Calu3 (cell line): ENCODE results near the gene PLXNA2. TPM values are rescaled to one million over a fixed set of nuclear protein-coding genes. Genes with fewer than 3 reads are reported as not detected.

Experiments used
- BruUV-seq: library from RNA; stranded (reverse); fragments of 400-500 nt; replicated peaks from 2 replicates; lab custom pipeline; 2021; lab: Mats Ljungman, UMichigan
- CTCF ChIA-PET: fragments of 300-600 bp; sonication (Branson Sonifier 250); formaldehyde crosslinking; loops from one replicate; lab custom pipeline; 2022; ENCODE audit warnings: antibody characterized with exemption; lab: Charles Lee
- DNase-seq: peaks from one replicate; pipeline ENCODE4 v3.0.0; 2022
- H3K27ac Mint-ChIP-seq: one replicate; pipeline ENCODE4 v1.8.0; 2022; ENCODE audit warnings: mixed read lengths; ENCODE audit not compliant: unreplicated experiment
- H3K27me3 Mint-ChIP-seq: one replicate; pipeline ENCODE4 v1.8.0; 2022; ENCODE audit warnings: mixed read lengths; ENCODE audit not compliant: unreplicated experiment
- H3K36me3 Mint-ChIP-seq: one replicate; pipeline ENCODE4 v1.8.0; 2022; ENCODE audit warnings: mild to moderate bottlenecking, moderate library complexity, mixed read lengths; ENCODE audit not compliant: insufficient read depth, unreplicated experiment
- H3K4me1 Mint-ChIP-seq: one replicate; pipeline ENCODE4 v1.8.0; 2022; ENCODE audit warnings: mild to moderate bottlenecking, low read depth, mixed read lengths; ENCODE audit not compliant: unreplicated experiment
- H3K4me3 Mint-ChIP-seq: one replicate; pipeline ENCODE4 v1.8.0; 2022; ENCODE audit warnings: mild to moderate bottlenecking, low read depth, moderate library complexity, mixed read lengths; ENCODE audit not compliant: unreplicated experiment
- H3K9me3 Mint-ChIP-seq: one replicate; pipeline ENCODE4 v1.8.0; 2022; ENCODE audit warnings: low read depth, mixed read lengths; ENCODE audit not compliant: unreplicated experiment
- CTCF ChIP-seq: fragments of 200-600 bp; IDR thresholded peaks from one replicate; pipeline ENCODE4 v1.8.0; 2022; ENCODE audit warnings: antibody characterized with exemption; ENCODE audit not compliant: unreplicated experiment
- intact Hi-C: fragments of 100-400 bp; cut with micrococcal nuclease; formaldehyde crosslinking; loops from one replicate; pipeline ENCODE4 v1.10.0; 2022; ENCODE audit not compliant: unreplicated experiment
- total RNA-seq: library from RNA; stranded (reverse); gene quantifications from 2 replicates; pipeline ENCODE4 v1.2.3, GENCODE V29; 2022

Gene PLXNA2
- total RNA-seq, 1 experiment from 2014 or later: 16.2 TPM

GRCh38 chr1:207990455-207990854 lies 253.7 kb downstream of the PLXNA2 start:
- no peak for DNase-seq
- intact Hi-C loops: loop anchor here (5.0 kb wide), 1 partner anchor 163 kb away; no protein-coding TSS in a partner anchor
- H3K9me3 Mint-ChIP-seq: peaks cover 2% of the 10 kb centered on the region
- TF ChIP-seq CTCF: no peak
- H3K27ac Mint-ChIP-seq: no peak overlapping the region
- H3K27me3 Mint-ChIP-seq: peaks cover 79% of the 10 kb centered on the region
- no peaks in the 10 kb centered on the region for H3K4me1 Mint-ChIP-seq
- no TSS peak for BruUV-seq
- H3K36me3 Mint-ChIP-seq: no peaks in the 10 kb centered on the region
- CTCF ChIA-PET: no interaction called here
- H3K4me3 Mint-ChIP-seq: no peak overlapping the region

GRCh38 chr1:207988326-207989165 lies 255.6 kb downstream of the PLXNA2 start:
- H3K4me3 Mint-ChIP-seq: no peak overlapping the region
- no peaks in the 10 kb centered on the region for H3K4me1 Mint-ChIP-seq
- no peak for TF ChIP-seq CTCF
- no peaks in the 10 kb centered on the region for H3K36me3 Mint-ChIP-seq
- CTCF ChIA-PET: no interaction called here
- H3K27ac Mint-ChIP-seq: no peak overlapping the region
- peaks cover 60% of the 10 kb centered on the region for H3K27me3 Mint-ChIP-seq
- BruUV-seq: no TSS peak
- intact Hi-C loops: no loop called here
- no peaks in the 10 kb centered on the region for H3K9me3 Mint-ChIP-seq
- no peak for DNase-seq

GRCh38 chr1:207987164-207987563 lies 257.0 kb downstream of the PLXNA2 start:
- CTCF ChIA-PET: no interaction called here
- no peaks in the 10 kb centered on the region for H3K36me3 Mint-ChIP-seq
- H3K27ac Mint-ChIP-seq: no peak overlapping the region
- TF ChIP-seq CTCF: no peak
- BruUV-seq: no TSS peak
- peaks cover 65% of the 10 kb centered on the region for H3K27me3 Mint-ChIP-seq
- intact Hi-C loops: no loop called here
- no peak for DNase-seq
- no peaks in the 10 kb centered on the region for H3K9me3 Mint-ChIP-seq
- H3K4me3 Mint-ChIP-seq: no peak overlapping the region
- no peaks in the 10 kb centered on the region for H3K4me1 Mint-ChIP-seq

GRCh38 chr1:207985996-207986395 lies 258.2 kb downstream of the PLXNA2 start:
- intact Hi-C loops: no loop called here
- no peak for TF ChIP-seq CTCF
- no peaks in the 10 kb centered on the region for H3K36me3 Mint-ChIP-seq
- DNase-seq: no peak
- no peaks in the 10 kb centered on the region for H3K9me3 Mint-ChIP-seq
- no peak overlapping the region for H3K4me3 Mint-ChIP-seq
- BruUV-seq: no TSS peak
- CTCF ChIA-PET: no interaction called here
- H3K27ac Mint-ChIP-seq: no peak overlapping the region
- H3K4me1 Mint-ChIP-seq: no peaks in the 10 kb centered on the region
- peaks cover 77% of the 10 kb centered on the region for H3K27me3 Mint-ChIP-seq
